Cerebellar nuclear complex (tissue), 1 donor: ENCODE data around the gene GABARAPL2.

Experiments used
- DNase-seq, 2 experiments: peaks; one replicate each; lab custom pipeline; 2025; lab: John Stamatoyannopoulos, UW

The GABARAPL2 gene

GRCh38 chr16:75555213-75555706 lies 10.9 kb upstream of the GABARAPL2 start:
- peak; percentile 38 to 76 for DNase-seq

- peak; percentile 68 to 89 for DNase-seq
Measured at GRCh38 chr16:75555707-75556430, 10.3 kb upstream of the GABARAPL2 start, which contains the start of gene TMEM231. Gene TMEM231, minus strand, starts transcription at chr16:75556252. Its CDS starts 43 bp downstream, at chr16:75556209.

GRCh38 chr16:75556431-75556950 lies 9.7 kb upstream of the GABARAPL2 start:
- DNase-seq: no peak

- no peak for DNase-seq
Measured at GRCh38 chr16:75558846-75559401, 7.3 kb upstream of the GABARAPL2 start.

- no peak for DNase-seq
Measured at GRCh38 chr16:75559564-75560372, 6.4 kb upstream of the GABARAPL2 start.

GRCh38 chr16:75565640-75566039 lies 539 bp upstream of the GABARAPL2 start:
- DNase-seq: no peak

- no peak for DNase-seq
Measured at GRCh38 chr16:75566758-75567255, 628 bp downstream of the GABARAPL2 start.

GRCh38 chr16:75567911-75568310 lies 1.7 kb downstream of the GABARAPL2 start:
- DNase-seq: no peak

- no peak for DNase-seq
Measured at GRCh38 chr16:75570396-75571065, 4.4 kb downstream of the GABARAPL2 start.

GRCh38 chr16:75572864-75573542 lies 6.8 kb downstream of the GABARAPL2 start:
- DNase-seq: no peak

GRCh38 chr16:75573955-75574354 lies 7.8 kb downstream of the GABARAPL2 start:
- no peak for DNase-seq

- DNase-seq: no peak
Measured at GRCh38 chr16:75575958-75576357, 9.8 kb downstream of the GABARAPL2 start.

- DNase-seq: no peak
Measured at GRCh38 chr16:75576384-75576811, 10.2 kb downstream of the GABARAPL2 start.

- no peak for DNase-seq
Measured at GRCh38 chr16:75578212-75578611, 12.0 kb downstream of the GABARAPL2 start.

GRCh38 chr16:75578725-75579124 lies 12.5 kb downstream of the GABARAPL2 start:
- DNase-seq: no peak

- DNase-seq: no peak
Measured at GRCh38 chr16:75579281-75579834, 13.2 kb downstream of the GABARAPL2 start.

- DNase-seq: no peak
Measured at GRCh38 chr16:75584108-75584507, 17.9 kb downstream of the GABARAPL2 start.

- no peak for DNase-seq
Measured at GRCh38 chr16:75588716-75589115, 22.5 kb downstream of the GABARAPL2 start.

GRCh38 chr16:75589306-75589705 lies 23.1 kb downstream of the GABARAPL2 start:
- DNase-seq: no peak
